ENCODE measurements around the gene SPON1.

DNA sequence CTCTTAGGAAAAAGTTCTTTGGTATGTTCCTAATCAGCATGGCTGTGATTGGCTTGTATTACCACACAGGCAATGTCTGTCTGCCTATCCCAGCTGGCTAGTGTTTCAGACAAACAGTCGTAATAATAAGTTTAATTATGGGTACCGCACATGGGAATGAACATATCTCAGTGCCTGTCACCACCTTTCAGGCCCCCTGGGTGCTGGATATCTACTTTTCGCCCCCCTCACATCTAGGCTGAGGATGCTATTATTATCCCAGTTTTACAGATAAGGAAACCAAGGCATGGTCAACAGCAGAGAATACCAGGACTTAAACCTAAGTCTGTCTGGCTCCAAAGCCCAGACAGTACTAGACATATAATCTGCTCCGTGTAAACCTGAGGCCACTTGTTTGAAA is 174.8 kb downstream of the SPON1 start:
- TF ChIP-seq CTCF (IDR thresholded peaks at IDR 0.05) (no peak), POLR2A (IDR thresholded peaks at IDR 0.05) (no peak)

Measured in heart left ventricle (tissue), 13 donors.